GM19324 (cell line): ENCODE results near the gene PNMA6A.
"Not testable (repeated sequence)": the region's sequence is repeated elsewhere in the genome, so short reads cannot be mapped to it uniquely, and the experiment has no call there.

ENCODE experiments used
- ATAC-seq: cut with Tn5 transposase; IDR thresholded peaks from one replicate; pipeline ENCODE4 v1.9.1; 2021; ENCODE audit warnings: mild to moderate bottlenecking, moderate library complexity; ENCODE audit not compliant: unreplicated experiment, low FRiP score

PNMA6A gene

GRCh38 chrX:153071909-153072583, at the start of gene PNMA6A:
TSS of gene PNMA6A (plus strand) at chrX:153072454. CDS start at chrX:153073063, 609 bp downstream.
- not testable (repeated sequence) for ATAC-seq

GRCh38 chrX:153026501-153026900, 45.8 kb upstream of the PNMA6A start:
- not testable (repeated sequence) for ATAC-seq

- not testable (repeated sequence) for ATAC-seq
These were observed 43.8 kb upstream of the PNMA6A start for GRCh38 chrX:153028487-153028886.

- ATAC-seq, result no peak
These were observed 43.1 kb upstream of the PNMA6A start for GRCh38 chrX:153029162-153029561.

GRCh38 chrX:153029875-153030274, 42.4 kb upstream of the PNMA6A start:
- ATAC-seq, result no peak

- no peak for ATAC-seq
These were observed 41.5 kb upstream of the PNMA6A start for GRCh38 chrX:153030801-153031200.

- ATAC-seq, result no peak
These were observed 39.7 kb upstream of the PNMA6A start for GRCh38 chrX:153032397-153033118.

- ATAC-seq, result no peak
These were observed 23.2 kb upstream of the PNMA6A start for GRCh38 chrX:153049093-153049492.

- no peak for ATAC-seq
These were observed 19.7 kb upstream of the PNMA6A start for GRCh38 chrX:153052534-153052933.

- no peak for ATAC-seq
These were observed 16.1 kb upstream of the PNMA6A start, which contains the start of gene PNMA3 for GRCh38 chrX:153055871-153056749. TSS of gene PNMA3 (plus strand) at chrX:153056470. CDS start at chrX:153057056, 586 bp downstream.

- no peak for ATAC-seq
These were observed 15.0 kb upstream of the PNMA6A start for GRCh38 chrX:153057281-153057680.

GRCh38 chrX:153059191-153060094, 12.8 kb upstream of the PNMA6A start:
- ATAC-seq, result no peak

GRCh38 chrX:153060095-153060445, 12.2 kb upstream of the PNMA6A start:
- ATAC-seq, result no peak

GRCh38 chrX:153061732-153062131, 10.5 kb upstream of the PNMA6A start:
- ATAC-seq, result no peak

- ATAC-seq, result no peak
These were observed 8.9 kb upstream of the PNMA6A start for GRCh38 chrX:153063315-153063714.

GRCh38 chrX:153064061-153064460, 8.2 kb upstream of the PNMA6A start:
- ATAC-seq, result no peak

- ATAC-seq, result no peak
These were observed 6.9 kb upstream of the PNMA6A start for GRCh38 chrX:153065389-153065788.

GRCh38 chrX:153066402-153066801, 5.9 kb upstream of the PNMA6A start:
- not testable (repeated sequence) for ATAC-seq

- ATAC-seq, result not testable (repeated sequence)
These were observed 1.1 kb downstream of the PNMA6A start for GRCh38 chrX:153073331-153073730.
